Panc1 (cell line): ENCODE results near the gene GPR137. TPM values are rescaled to one million over a fixed set of nuclear protein-coding genes. Genes with fewer than 3 reads are reported as not detected.

Experiments
- ATAC-seq: fragments of 200-7000 bp; cut with Tn5 transposase; 2 replicates; pipeline ENCODE4 v1.9.1; 2020; ENCODE audit warnings: mild to moderate bottlenecking, moderate library complexity
- BruUV-seq: library from RNA; stranded (reverse); fragments of 400-500 nt; replicated peaks from 2 replicates; lab custom pipeline; 2021; lab: Mats Ljungman, UMichigan
- CTCF ChIA-PET: fragments of 300-600 bp; sonication (Branson Sonifier 250); formaldehyde crosslinking; loops from one replicate; lab custom pipeline; 2022; ENCODE audit warnings: antibody characterized with exemption; lab: Charles Lee
- POLR2A ChIA-PET: fragments of 300-600 bp; sonication (Branson Sonifier 250); formaldehyde crosslinking; loops from one replicate; lab custom pipeline; 2022; ENCODE audit warnings: antibody characterized with exemption; lab: Charles Lee
- DNase-seq: peaks from one replicate; pipeline ENCODE4 v3.0.0-alpha.2; 2010; ENCODE audit warnings: low read depth, low spot score
- H3K27ac ChIP-seq: 2 replicates; pipeline ENCODE4 v1.5.1; 2011; ENCODE audit warnings: mild to moderate bottlenecking, low read length, inconsistent platforms
- H3K27me3 ChIP-seq: fragments of 200-500 bp; sonication (Bioruptor generic); 2 replicates; pipeline ENCODE4 v1.6.0; 2014; ENCODE audit warnings: low read length, inconsistent platforms; ENCODE audit not compliant: control insufficient read depth, insufficient read depth
- H3K36me3 ChIP-seq: fragments of 200-500 bp; sonication (Bioruptor generic); 2 replicates; pipeline ENCODE4 v1.5.1; 2014; ENCODE audit warnings: inconsistent platforms, mild to moderate bottlenecking, low read length, moderate library complexity; ENCODE audit not compliant: control insufficient read depth, insufficient read depth
- H3K4me1 ChIP-seq: 2 replicates; pipeline ENCODE4 v1.5.1; 2011; ENCODE audit warnings: inconsistent platforms, mild to moderate bottlenecking, low read length, moderate library complexity; ENCODE audit not compliant: control insufficient read depth, insufficient read depth
- H3K4me3 ChIP-seq, 2 experiments: 2 replicates each; pipeline ENCODE4 v1.5.1; 2011 to 2012; ENCODE audit warnings: low read depth in 2 of 2, low read length in 2 of 2, mild to moderate bottlenecking in 2 of 2, inconsistent platforms in 1 of 2, moderate library complexity in 1 of 2
- H3K9me3 ChIP-seq: fragments of 200-500 bp; sonication (Bioruptor generic); 2 replicates; pipeline ENCODE4 v1.5.1; 2014; ENCODE audit warnings: low read depth, mild to moderate bottlenecking, inconsistent platforms, low read length, moderate library complexity; ENCODE audit not compliant: control insufficient read depth, insufficient read depth
- CTCF ChIP-seq: fragments of 450-650 bp; IDR thresholded peaks from 2 replicates; pipeline ENCODE4 v1.5.1; 2017; ENCODE audit warnings: mild to moderate bottlenecking
- POLR2AphosphoS5 ChIP-seq: IDR thresholded peaks from 2 replicates; pipeline ENCODE4 v1.6.1; 2012; ENCODE audit warnings: mild to moderate bottlenecking, low read depth, low read length, moderate library complexity
- REST ChIP-seq, 2 experiments: IDR thresholded peaks; 2 replicates each; pipeline ENCODE4 v1.6.1; 2011 to 2012; ENCODE audit warnings: low read depth in 2 of 2, control low read depth in 1 of 2, low read length in 1 of 2, mild to moderate bottlenecking in 1 of 2, moderate library complexity in 1 of 2; ENCODE audit not compliant: insufficient read depth in 1 of 2
- SIN3A ChIP-seq: IDR thresholded peaks from 2 replicates; pipeline ENCODE4 v1.6.1; 2012; ENCODE audit warnings: low read depth, mild to moderate bottlenecking, low read length, moderate library complexity, borderline replicate concordance; ENCODE audit not compliant: insufficient read depth
- TCF7L2 ChIP-seq: IDR thresholded peaks from 2 replicates; pipeline ENCODE4 v1.6.1; 2011; ENCODE audit warnings: mild to moderate bottlenecking, low read depth, low read length, inconsistent platforms
- in situ Hi-C: cut with HindIII; loops from 2 replicates; pipeline ENCODE4 v1.10.0; 2016; ENCODE audit warnings: low sequenced_read_pairs, low pct_unique_long_range_greater_than_20kb
- intact Hi-C: fragments of 100-400 bp; cut with micrococcal nuclease; formaldehyde crosslinking; loops from one replicate; pipeline ENCODE4 v1.10.0; 2022; ENCODE audit not compliant: unreplicated experiment
- total RNA-seq: library from RNA; stranded (reverse); gene quantifications from one replicate; pipeline ENCODE4 v1.2.1, GENCODE V29; 2021; ENCODE audit not compliant: unreplicated experiment

The GPR137 gene
- total RNA-seq, 1 experiment from 2014 or later = 183 TPM

GRCh38 chr11:64283092-64283491 is 2.6 kb upstream of the GPR137 start:
- no peaks in the 10 kb centered on the region for H3K9me3 ChIP-seq
- intact Hi-C loops = no loop called here
- H3K4me3 ChIP-seq = 0 out of 4 replicates have a peak overlapping the region, but pooled peaks of 1 of the 2 experiments have one; percentile 4
- ChIA-PET CTCF (interaction anchor here (1.5 kb wide), 1 partner anchor 18 kb away, joined by 8 read pairs; no protein-coding TSS in a partner anchor), POLR2A (interaction anchor here (1.2 kb wide), 1 partner anchor 35 kb away, joined by 4 read pairs; the partner anchor contains the start of gene PRDX5)
- in situ Hi-C loops = no loop called here
- no TSS peak for BruUV-seq
- DNase-seq = no peak
- H3K27ac ChIP-seq = peak overlapping the region; percentile 83; the same call in 1 of the 2 replicates
- no peak for ATAC-seq
- H3K4me1 ChIP-seq = peaks cover 25% of the 10 kb centered on the region
- no peaks in the 10 kb centered on the region; the same call in 1 of the 2 replicates for H3K36me3 ChIP-seq
- TF ChIP-seq POLR2AphosphoS5 = no peak
- TF ChIP-seq TCF7L2 = no peak
- TF ChIP-seq CTCF = no peak
- TF ChIP-seq REST (IDR thresholded peaks at IDR 0.05; ENCODE audit: insufficient read depth in 1 of 2, low read depth in 2 of 2, low read length in 1 of 2) = no peak
- TF ChIP-seq SIN3A = no peak
- no peaks in the 10 kb centered on the region for H3K27me3 ChIP-seq

GRCh38 chr11:64284048-64284961 is 1.3 kb upstream of the GPR137 start, which contains the start of gene BAD:
Gene BAD (minus strand): TSS chr11:64284665. CDS start chr11:64284368, 297 bp downstream.
- CTCF ChIA-PET = interaction anchor here (0.7 to 1.5 kb wide), 3 partner anchors 17 to 23 kb away, joined by 3 to 8 read pairs (median 3); no protein-coding TSS in a partner anchor
- H3K4me3 ChIP-seq = peak within 1 kb of the TSS; percentile 57 to 98
- TSS peak; percentile 87 for BruUV-seq
- no peak for DNase-seq
- TF ChIP-seq TCF7L2 (no peak), CTCF (no peak), POLR2AphosphoS5 (peak; percentile 76), REST (IDR thresholded peaks at IDR 0.05; ENCODE audit: insufficient read depth in 1 of 2, low read depth in 2 of 2, low read length in 1 of 2) (no peak; a peak in 1 of 4 replicates), SIN3A (0 out of 2 replicates have a peak, but pooled peaks have one; percentile 64)
- intact Hi-C loops (no loop called here), in situ Hi-C loops (no loop called here)
- H3K27me3 ChIP-seq = no peaks in the 10 kb centered on the region
- H3K27ac ChIP-seq = peak within 1 kb of the TSS; percentile 83
- no peaks in the 10 kb centered on the region; the same call in 1 of the 2 replicates for H3K36me3 ChIP-seq
- peak; percentile 92 for ATAC-seq
- POLR2A ChIA-PET = interaction anchor here (0.5 to 1.5 kb wide), 6 partner anchors 8 to 33 kb away, joined by 3 to 10 read pairs (median 4); partner anchors contain the start of genes ESRRA, PRDX5 and TRMT112
- H3K4me1 ChIP-seq = peaks cover 25% of the 10 kb centered on the region
- H3K9me3 ChIP-seq = no peaks in the 10 kb centered on the region
